Endometrium (tissue), 2 donors: ENCODE results near the gene RSPRY1.

Experiments used
- FAIRE-seq: peaks from 2 replicates; lab custom pipeline; 2012; peaks lifted over from hg19 to GRCh38; lab: Jason Lieb, UNC
- donor health status: control.
- donor health status: control.

The RSPRY1 gene

GRCh38 chr16:57185945-57186871 lies at the start of gene RSPRY1, which contains the start of gene PSME3IP1:
Gene RSPRY1 (plus strand): TSS chr16:57186329. CDS start chr16:57204659, 18,330 bp downstream.
Gene PSME3IP1 (minus strand): TSS chr16:57186039. CDS start chr16:57173854, 12,185 bp downstream.
- peak; percentile 99 for FAIRE-seq

GRCh38 chr16:57137043-57137442 lies 49.1 kb upstream of the RSPRY1 start:
- no peak for FAIRE-seq

GRCh38 chr16:57137566-57138273 lies 48.4 kb upstream of the RSPRY1 start:
- FAIRE-seq, result no peak

GRCh38 chr16:57138281-57138935 lies 47.7 kb upstream of the RSPRY1 start:
- FAIRE-seq, result no peak

GRCh38 chr16:57140931-57141668 lies 45.0 kb upstream of the RSPRY1 start:
- FAIRE-seq, result no peak

DNA sequence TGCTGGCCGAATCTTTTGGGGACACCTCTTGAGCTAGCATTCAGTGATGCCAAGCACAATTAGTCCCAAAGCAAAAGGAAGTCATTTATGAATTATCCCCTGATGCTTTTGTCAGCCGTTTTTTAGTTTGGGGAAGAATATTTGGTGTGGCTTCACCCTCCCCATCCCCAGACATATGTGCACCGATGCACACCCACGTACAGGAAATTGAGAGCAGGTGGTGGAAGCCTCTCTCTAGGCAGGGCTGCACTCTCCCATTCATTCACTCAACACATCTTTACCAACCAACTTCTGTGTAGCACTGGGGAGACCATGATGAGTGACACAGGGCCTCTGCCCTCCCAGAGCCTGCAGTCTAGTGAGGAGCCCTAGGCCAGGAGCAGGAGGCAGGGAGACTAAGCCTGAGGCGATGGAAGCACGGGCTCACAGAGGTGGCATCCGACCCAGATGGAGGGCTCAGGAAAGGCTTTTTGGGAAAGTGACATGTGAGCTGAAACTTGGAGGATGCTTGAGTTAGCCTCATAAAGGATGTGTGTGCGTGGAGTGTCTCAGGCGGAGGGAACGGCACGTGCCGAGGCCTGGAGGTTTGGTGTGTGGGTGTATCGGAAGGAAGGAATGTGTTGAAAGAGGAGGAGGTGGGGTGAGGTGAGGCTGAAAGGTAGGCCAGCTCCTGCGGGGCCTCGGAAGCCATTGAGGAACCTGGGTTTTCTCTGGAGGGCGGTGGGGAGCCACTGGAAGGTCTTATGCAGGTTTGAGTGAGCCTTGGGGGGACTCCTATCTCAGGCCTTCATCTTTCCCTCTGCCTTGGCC lies 44.1 kb upstream of the RSPRY1 start:
- no peak for FAIRE-seq

- FAIRE-seq, result no peak
Observed at GRCh38 chr16:57143149-57143921, 42.8 kb upstream of the RSPRY1 start.

DNA sequence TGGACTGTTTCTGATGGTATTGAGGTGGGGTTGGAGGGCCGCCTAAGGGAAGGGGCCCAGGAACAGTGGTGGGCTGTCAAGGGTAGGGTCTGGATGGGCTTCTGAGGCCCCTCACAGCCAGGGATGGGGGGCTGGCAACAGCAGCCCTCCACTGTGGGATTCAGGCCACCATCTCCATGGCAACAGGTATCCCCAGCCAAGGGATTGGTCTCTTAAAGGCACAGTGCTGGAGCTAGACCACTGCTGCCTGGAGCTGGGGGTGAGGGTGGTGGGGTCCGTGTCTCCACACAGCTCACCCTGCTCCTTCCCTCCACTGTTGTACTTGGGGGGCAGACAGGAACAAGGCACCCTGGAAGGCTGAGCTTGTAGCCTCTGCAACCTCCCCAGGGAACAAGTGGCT lies 42.1 kb upstream of the RSPRY1 start:
- FAIRE-seq, result no peak

DNA sequence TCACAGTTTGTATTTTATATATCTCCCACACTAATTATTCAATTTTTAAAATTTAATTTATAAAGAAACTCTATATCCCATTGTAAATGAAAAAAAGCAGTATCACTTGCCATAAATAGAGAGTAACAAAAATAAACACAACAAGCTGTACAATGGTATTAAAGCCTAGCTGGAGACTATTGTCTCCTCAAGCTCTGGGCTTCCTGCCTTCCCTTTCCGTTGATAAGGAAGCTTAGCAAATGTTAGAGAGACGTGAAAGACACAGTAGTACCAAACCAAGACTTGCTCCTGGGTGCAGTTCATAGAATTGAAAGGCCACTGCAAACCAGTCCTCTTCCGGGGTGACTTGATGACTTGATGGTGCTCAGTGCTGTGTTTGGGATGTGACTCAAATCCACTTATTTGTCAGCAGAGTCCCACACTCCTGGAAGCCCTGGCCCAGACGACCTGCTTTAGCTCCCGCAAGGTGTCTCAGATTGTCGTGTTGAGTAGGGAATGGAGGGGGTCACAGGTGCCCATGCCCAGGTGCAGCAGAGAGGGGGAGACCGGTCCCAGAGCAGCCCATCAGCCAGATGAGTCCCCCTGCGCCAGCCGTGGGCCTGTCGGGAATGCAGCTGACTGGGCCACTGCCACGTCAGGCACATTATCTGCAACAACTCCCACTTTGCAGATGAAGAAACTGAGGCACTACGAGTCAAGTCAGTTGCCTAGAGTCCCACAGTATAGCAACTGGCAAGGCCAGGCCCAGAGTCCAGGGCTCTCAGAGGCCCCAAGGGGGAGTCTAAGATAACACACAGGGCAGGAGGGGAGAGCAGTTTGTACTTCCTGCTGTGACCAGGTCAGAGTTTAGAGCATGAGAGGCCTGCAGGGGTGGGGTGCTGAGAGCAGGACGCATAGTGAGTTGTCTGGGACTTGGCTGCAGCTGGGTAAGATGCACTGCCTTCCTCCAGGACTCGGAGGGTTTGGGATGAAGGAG lies 40.8 kb upstream of the RSPRY1 start:
- no peak for FAIRE-seq

DNA sequence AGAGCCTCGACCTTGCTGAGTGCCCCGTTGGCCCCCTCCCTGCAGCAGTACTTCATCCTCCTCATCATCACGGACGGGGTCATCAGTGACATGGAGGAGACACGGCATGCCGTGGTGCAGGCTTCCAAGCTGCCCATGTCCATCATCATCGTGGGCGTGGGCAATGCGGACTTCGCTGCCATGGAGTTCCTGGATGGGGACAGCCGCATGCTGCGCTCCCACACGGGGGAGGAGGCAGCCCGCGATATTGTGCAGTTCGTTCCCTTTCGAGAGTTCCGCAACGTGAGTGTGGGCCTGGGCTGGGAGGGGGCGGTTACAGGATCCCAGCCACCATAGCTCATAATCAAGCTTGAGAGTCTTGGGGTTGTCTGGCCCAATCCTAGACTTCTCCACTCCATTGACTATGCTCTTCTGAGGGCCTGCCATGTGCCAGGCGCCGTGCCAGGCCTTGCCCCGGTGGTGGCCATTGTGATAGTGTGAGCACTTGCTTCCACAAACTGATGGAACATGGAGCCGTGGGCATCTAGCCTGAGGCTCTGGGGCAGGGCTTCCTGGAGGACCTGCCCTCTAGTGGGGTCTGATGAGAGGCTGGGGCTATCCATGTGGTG lies 40.0 kb upstream of the RSPRY1 start:
- no peak for FAIRE-seq

- no peak for FAIRE-seq
Observed at GRCh38 chr16:57146735-57147134, 39.4 kb upstream of the RSPRY1 start.

DNA sequence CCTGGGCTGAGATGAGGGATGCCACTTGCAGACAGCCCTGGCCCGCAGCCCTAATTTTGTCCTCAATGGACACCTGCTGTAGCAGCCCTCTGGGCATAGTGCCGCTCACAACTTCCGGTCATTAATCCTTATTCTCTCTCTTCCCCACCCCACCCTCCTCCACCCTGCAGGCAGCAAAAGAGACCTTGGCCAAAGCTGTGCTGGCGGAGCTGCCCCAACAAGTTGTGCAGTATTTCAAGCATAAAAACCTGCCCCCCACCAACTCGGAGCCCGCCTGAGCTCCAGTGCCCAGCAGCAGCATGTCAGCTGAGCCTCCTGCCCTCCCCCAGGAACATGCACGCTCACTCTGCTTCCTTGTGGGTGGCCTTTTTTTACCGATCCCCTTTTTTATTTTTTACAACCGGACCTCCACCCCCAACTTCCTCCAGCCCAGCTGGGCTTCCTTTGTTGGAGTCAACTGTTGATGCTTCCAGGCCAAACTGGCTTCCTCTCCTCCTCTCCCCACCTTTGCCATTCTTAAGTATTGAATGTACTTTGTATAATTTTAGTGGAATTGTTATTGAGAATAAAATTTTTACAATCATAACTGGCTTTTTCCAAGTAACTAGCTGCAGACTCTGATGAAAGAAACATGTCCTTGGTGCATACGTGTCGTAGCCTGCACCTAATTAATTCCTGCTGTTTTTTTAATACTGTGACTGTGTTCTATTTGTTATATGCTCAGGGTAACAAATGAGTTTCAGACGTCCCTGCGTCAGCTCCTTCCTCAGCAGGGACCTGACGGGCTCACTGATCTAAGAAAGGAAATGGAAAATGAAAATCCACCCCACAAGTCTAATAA lies 38.5 kb upstream of the RSPRY1 start:
- FAIRE-seq, result peak; percentile 88

- FAIRE-seq, result no peak
Observed at GRCh38 chr16:57148481-57148880, 37.6 kb upstream of the RSPRY1 start.

DNA sequence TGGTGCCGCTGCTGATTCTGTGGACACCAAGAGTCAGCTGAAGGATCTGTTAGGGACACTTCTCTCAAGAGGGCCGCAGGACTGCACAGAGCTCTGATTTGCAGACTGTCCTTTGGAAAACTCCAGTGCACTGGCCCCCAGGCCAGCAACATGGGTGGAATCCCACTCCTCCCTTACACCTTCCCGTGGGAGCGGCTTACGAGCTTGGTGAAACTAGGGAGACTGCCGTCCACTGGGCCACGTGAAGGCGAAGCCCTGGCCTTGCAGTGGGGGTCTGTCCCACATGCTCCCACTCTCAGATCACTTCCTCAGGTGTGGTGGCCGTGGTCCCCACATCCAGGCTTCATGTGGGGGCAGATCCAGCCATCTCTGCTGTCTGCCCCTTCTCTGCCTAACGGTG lies 36.7 kb upstream of the RSPRY1 start:
- FAIRE-seq, result no peak

DNA sequence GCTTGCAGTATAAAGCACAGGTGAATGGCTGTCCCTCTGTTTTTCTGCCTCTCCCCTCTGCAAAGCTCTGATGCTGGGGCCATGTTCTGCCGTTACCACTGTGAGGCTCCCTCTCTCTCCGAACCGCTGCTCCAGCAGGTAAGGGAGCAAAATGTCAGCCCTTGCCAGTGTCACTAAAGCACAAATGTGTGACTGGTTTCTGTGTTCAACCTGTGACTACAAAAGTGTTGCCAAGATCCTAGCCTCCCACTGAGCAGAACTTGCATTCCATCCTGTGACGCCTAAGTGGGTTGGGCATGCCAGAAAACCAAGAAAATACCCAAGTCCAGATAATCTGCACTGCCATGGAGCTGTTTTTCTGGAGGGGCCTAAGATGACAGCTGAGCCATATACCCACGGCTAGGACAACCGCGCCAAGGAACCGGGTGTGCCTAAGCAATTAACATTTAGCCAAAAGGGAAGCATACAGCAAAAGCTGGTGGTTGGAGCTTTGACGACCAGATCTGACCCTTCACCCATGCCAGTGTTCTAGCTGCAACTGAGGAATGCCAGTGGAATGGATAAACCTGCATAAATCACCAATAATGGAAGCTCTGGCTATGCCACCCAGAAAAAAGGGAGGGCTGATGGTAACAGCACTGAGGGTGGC lies 35.3 kb upstream of the RSPRY1 start:
- no peak for FAIRE-seq

DNA sequence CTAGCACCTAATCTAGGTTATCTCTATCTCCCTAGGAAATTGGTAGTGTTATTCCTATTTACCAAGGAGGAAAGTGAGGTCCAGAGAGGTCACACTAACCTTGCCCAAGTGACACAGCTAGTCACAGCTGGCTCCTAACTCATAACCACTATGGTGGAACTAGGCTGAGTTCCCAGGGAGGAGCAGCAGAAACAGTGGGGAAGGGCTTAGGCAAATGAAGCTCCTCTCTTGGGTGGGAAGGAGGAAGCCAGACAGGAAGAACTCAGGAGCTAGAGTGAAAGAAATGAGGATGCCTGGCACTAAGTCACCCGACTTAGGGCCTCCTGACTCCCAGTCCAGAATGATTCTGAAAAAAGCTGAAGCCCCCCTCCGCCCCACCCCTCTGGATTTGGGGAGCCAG lies 34.8 kb upstream of the RSPRY1 start:
- no peak for FAIRE-seq
